GM18520 (cell line): Measurements from ENCODE around the gene SMOC2.
"Not testable (repeated sequence)": the region's sequence is repeated elsewhere in the genome, so short reads cannot be mapped to it uniquely, and the experiment has no call there.

Experiments
- ATAC-seq: cut with Tn5 transposase; IDR thresholded peaks from one replicate; pipeline ENCODE4 v1.9.1; 2021; ENCODE audit not compliant: unreplicated experiment

SMOC2 gene

DNA sequence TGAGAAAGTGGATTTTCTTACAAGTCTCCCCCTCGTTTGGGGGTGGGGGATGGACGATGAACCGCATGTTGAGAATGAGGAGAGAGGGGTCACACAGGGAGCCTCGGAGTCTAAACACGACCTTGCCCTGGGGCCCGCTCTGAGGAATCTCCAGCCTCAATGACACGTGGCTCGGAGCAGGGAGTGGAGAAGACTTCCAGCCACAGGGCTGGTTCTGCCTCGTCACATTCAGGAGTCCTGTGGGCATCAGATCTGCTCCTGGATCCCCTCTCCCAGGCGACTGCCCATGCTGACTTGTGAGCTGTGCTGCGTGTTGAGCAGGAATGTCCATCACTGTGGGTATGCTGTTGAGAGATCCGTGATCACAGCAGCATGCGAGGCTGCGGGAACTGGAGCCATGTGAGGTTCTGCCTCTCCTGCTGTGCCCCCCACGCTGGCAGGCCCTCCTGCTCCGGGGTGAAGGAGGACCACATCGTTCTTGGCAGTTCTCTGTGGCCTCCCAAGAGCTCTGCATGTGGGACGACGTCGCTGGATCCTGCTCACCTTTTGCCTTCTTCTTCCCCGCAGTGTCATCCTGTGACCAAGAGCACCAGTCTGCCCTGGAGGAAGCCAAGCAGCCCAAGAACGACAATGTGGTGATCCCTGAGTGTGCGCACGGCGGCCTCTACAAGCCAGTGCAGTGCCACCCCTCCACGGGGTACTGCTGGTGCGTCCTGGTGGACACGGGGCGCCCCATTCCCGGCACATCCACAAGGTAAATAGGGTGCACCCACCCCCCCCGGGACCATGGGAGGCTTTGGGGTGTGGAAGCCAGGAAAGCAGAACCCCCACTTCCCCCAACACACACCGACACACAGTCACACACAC is 157.5 kb downstream of the SMOC2 start:
- ATAC-seq = no peak

GRCh38 chr6:168599118-168599494 is 158.1 kb downstream of the SMOC2 start:
- ATAC-seq = no peak

DNA sequence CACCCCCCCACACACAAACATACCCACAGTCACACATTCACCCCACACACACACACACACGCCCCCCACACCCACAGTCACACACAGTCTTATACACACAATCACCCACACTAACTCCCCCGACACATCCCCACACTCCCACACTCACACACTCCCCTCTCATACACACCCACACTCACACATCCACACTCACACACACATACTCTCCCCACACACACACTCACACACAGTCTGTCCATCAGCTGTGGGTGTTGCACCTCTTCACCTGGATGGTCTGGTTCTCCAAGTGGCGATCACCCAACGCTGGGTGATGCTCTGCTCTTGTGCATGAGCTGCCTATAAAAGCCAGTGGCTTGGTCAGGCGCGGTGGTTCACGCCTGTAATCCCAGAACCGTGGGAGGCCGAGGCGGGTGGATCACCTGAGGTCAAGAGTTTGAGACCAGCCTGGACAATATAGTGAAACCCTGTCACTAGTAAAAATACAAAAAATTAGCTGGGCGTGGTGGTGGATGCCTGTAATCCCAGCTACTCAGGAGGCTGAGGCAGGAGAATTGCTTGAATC is 158.9 kb downstream of the SMOC2 start:
- ATAC-seq = no peak

GRCh38 chr6:168600381-168600780 is 159.4 kb downstream of the SMOC2 start:
- no peak for ATAC-seq

DNA sequence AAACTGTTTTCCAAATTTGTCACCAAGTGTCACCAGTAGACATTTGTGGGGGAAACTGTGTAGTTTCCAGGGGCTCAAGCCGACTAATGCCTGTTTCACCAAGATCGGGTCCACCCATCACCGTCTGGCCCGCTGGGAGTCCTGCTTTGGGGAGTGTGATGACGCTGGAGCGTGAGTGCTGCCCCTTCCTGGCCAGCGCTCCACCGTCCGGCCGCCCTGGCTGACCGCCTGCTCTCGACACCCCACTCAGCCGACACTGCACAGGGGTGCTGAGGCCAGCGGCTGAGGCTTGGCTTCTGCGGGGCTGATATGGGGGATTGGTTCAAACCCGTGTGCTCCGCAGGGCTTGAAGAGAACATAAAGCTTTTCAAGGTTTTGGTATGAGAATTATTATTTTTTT is 160.1 kb downstream of the SMOC2 start:
- no peak for ATAC-seq

DNA sequence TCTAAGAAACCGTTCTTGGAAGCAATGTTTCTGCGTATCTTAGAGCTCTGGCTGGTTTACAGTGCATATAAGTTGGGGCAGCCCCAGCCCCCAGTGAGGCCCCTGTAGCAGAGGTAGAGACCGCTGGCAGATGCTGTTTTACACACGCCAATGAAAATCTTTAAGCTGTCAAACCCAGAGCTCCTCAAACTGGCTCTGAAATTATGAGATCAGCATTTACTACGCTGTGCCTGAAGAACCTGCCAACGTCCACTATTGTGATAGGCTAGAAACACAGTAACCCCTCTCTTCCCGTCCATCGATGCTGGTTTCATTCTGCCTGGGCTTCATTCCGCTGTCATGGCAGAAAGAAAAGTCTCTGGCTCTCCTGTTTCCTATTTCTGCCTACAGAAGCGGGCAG is 160.6 kb downstream of the SMOC2 start:
- ATAC-seq = no peak

- ATAC-seq = no peak
Observed at GRCh38 chr6:168602576-168602975, 161.6 kb downstream of the SMOC2 start.

- no peak for ATAC-seq
Observed at GRCh38 chr6:168603234-168603633, 162.2 kb downstream of the SMOC2 start.

DNA sequence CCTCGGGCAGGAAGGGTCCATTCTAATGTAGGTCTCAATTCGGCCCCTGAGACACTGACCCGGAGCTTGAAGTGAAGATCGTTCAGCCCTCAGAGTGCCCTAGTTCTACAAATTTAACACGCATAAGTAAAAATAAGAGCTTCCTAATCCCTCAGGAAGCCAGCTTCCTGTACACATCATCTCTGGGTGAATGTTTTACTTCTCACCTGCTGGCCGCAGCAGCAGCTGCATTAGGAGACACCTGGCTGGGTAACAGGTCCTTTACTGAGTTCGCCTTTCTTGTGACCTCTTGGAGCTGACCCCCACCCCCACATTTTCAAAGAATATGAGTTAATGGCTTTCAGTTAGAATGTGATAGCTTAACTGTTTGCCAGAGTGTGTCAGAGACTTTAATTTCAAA is 165.0 kb downstream of the SMOC2 start:
- ATAC-seq = no peak

- no peak for ATAC-seq
Observed at GRCh38 chr6:168606722-168607121, 165.7 kb downstream of the SMOC2 start.

- ATAC-seq = no peak
Observed at GRCh38 chr6:168607272-168608112, 166.5 kb downstream of the SMOC2 start.

DNA sequence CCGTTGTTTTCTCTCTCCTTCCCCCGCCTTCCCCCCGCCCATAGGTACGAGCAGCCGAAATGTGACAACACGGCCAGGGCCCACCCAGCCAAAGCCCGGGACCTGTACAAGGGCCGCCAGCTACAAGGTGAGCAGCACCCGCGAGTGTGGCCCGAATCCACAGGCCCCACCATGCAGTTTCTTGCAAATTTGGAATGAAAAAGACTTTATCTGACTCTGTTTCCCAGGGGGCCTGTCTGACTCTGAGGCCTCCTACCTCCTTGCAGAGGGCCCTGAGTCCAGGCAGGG is 167.1 kb downstream of the SMOC2 start:
- no peak for ATAC-seq

- ATAC-seq = no peak
Observed at GRCh38 chr6:168609026-168609685, 168.2 kb downstream of the SMOC2 start.

DNA sequence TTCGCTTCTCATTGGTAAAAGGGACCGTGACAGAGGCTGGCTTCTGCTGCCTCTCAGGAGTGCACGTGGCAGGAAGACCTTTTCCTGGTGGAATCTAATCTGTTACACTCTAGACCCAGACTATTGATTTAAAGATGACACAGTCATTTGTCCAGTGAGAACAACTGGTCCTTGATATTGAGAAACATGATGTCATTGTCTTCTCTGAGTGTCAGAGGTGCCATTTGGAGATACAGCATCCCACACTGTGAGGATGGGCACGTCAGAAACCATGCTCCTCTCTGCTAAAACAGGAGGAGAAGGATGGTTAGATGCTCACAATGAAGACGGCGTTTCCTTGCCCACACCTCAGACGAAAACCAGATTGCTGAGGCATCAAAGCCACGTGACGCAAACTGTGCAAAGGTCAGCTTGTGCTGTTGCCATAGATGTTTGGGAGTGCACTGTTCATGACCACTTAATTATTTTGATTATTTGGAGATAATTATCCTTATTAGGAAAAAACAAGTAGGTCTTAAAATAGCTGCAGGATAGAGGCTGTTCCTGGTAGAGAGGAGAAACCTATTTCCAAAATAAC is 169.0 kb downstream of the SMOC2 start:
- ATAC-seq = no peak

DNA sequence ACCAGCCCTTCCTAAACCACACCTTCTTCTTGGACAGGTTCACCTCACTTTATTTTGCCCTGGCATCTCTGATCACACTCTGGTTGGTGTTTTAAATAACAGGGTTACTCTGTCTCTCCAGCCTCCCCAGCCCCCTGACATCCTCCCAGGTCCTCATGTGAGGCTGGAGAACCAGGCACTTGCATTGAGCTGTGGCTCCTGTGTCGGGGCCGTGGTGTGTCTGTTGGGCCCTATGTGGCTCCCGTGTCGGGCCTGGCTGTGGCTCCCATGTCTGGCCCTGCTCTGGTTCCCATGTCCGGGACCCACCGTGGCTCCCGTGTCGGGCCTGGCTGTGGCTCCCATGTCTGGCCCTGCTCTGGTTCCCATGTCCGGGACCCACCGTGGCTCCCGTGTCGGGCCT is 170.0 kb downstream of the SMOC2 start:
- not testable (repeated sequence) for ATAC-seq

DNA sequence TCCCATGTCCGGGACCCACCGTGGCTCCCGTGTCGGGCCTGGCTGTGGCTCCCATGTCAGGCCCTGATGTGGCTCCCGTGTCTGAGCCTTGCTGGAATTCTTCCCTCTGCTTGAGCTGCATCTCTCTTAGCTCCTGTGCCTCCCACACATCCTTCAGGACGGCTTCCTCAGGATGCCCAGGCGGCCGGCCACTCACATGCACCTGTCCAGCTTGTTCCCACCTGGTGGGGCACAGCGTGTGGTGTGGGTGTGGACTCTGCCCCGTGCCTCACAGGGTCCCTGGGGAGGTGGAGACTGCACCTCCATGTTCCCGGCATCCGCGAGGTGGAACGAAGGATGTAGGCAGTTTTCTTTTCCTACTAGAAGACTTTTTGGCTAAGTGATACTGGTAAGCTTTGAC is 170.7 kb downstream of the SMOC2 start:
- no peak for ATAC-seq

DNA sequence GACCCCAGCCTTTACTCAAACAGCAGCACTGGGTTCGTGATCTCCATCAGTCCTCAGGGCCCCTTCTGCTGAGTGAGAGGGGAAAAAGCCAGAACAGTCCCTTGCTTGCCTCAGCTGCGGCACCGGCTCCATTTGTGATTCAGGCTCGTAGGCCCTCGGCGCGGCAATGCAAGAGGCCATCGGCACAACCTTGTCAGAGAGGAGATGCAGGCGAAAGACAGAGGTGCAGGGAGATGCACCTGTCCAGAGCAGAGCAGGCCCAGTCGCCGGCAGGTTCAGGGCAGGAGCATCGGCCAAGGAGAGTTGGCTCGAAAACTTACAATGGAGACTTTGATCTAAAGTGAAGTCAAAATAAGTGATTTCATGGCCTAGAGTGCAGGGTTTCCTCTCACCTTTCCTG is 171.6 kb downstream of the SMOC2 start:
- ATAC-seq = no peak

- ATAC-seq = no peak
Observed at GRCh38 chr6:168615837-168616236, 174.9 kb downstream of the SMOC2 start.

DNA sequence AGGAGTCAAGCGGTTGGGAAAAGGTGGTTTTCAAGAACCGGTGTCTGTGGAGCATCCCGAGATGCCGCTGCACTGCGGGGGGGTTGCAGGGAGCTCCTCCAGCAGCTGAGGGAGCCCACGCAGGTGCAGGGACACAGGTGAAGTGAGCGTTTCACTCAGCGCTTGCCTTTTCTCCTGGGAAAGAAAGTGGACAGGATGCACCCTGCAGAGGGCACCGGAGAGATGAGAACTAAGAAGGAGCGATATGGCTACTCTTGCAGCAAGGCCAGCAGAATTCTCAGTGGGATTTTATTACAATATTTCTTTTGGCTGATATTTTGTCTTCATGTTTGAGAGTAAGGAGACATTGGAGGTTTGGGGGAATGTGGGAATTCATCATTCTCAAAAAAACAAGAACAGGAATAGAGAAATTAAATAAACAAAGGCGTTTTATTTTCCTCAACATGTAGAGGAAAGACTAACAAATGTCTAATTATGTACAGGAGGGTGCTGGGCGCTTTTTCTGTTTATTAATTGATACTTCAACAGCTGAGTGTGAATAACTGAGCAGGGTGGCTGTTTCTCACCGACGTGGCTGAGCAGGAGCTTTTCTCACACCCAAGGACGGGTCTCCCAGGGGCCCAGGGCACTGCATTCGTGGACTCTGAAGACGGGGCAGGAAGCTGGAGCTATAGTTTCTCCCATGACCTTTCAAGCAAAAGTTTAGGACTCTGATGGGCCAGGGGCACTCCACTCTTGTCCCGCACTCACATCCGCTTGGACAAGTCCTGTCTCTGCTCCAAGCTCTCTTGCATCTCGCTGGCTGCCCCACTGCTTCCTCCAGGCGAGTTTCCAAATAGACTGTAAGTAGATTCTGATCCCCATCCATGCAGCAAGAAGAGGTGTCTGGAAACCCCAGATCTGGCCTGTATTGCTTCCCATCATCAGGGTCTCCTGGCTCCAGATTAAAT is 176.1 kb downstream of the SMOC2 start:
- ATAC-seq = no peak
